Testis (tissue), 2 donors: Measurements from ENCODE around the gene PTDSS2.

ENCODE experiments used
- POLR2A ChIP-seq: fragments of 450-650 bp; IDR thresholded peaks from one replicate; pipeline ENCODE4 v1.6.1; 2017; ENCODE audit warnings: antibody characterized with exemption, mild to moderate bottlenecking, moderate library complexity
- TF ChIP-seq, protein P1 (sequence below), 3 experiments: fragments of 450-650 bp in 2 of 3; fragments of 200-600 bp in 1 of 3; sonication (generic) in 1 of 3; IDR thresholded peaks; one replicate each; pipeline ENCODE4 v1.5.1; 2016 to 2019; ENCODE audit warnings: antibody characterized with exemption in 3 of 3, mild to moderate bottlenecking in 2 of 3, moderate library complexity in 1 of 3

DNA sequence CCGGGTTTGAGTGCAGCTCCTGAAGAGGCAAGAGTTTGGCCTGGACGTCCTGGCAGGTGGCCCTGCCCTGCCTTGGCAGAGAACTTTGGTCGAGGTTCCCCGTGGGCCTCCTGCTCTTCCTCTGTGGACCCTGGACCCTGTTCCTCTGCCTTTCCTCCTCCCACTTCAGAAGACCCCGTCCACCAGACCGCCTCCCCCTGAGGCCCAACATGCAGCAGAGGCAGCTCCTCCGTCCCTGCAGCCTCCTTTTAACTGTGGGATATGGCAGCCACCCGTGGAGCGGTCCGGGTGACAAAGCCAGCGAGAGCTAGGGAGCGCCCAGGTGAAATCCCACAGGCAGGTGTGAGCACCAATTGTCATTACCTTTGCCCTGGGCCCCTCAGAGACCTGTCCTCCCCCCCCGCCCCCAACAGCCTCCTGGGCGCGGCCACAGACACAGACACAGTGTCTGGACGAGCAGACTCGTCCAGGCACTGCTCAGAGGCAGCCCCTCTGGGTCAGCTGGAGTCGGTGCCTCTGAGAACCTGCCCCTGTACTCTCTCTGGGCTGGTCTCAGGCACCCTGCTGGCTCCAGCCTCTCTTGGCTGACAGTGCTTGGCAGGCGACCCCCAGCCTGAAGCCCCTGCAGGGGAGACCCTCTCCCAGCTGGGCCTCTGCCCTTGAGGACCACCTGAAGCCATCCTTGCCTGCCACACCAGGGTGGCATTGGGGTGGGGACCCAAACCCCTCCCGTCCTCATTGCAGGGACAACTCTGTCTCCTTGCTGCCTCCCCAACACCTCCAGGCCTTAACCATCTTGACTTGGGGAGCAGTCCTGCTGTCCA lies 4.1 kb upstream of the PTDSS2 start:
- TF ChIP-seq, protein P1, sequence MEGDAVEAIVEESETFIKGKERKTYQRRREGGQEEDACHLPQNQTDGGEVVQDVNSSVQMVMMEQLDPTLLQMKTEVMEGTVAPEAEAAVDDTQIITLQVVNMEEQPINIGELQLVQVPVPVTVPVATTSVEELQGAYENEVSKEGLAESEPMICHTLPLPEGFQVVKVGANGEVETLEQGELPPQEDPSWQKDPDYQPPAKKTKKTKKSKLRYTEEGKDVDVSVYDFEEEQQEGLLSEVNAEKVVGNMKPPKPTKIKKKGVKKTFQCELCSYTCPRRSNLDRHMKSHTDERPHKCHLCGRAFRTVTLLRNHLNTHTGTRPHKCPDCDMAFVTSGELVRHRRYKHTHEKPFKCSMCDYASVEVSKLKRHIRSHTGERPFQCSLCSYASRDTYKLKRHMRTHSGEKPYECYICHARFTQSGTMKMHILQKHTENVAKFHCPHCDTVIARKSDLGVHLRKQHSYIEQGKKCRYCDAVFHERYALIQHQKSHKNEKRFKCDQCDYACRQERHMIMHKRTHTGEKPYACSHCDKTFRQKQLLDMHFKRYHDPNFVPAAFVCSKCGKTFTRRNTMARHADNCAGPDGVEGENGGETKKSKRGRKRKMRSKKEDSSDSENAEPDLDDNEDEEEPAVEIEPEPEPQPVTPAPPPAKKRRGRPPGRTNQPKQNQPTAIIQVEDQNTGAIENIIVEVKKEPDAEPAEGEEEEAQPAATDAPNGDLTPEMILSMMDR (IDR thresholded peaks at IDR 0.05): no peak
- TF ChIP-seq POLR2A: no peak
